Amygdala (tissue), 56 donors: ENCODE results near the gene AFAP1.
A peak's percentile ranks its signal among the peaks of the same experiment; 100 is the strongest.

Source experiments
- DNase-seq, 56 donors: peaks; one replicate each; lab custom pipeline; 2025; lab: John Stamatoyannopoulos, UW

Gene AFAP1

GRCh38 chr4:7764466-7764865 is 175.2 kb downstream of the AFAP1 start:
- DNase-seq, result no peak

GRCh38 chr4:7763788-7764187 is 175.9 kb downstream of the AFAP1 start:
- DNase-seq, result no peak

GRCh38 chr4:7763106-7763505 is 176.6 kb downstream of the AFAP1 start:
- DNase-seq, result no peak

- DNase-seq, result no peak
Observed at GRCh38 chr4:7762376-7763030, 177.2 kb downstream of the AFAP1 start.

- peak in 39 of 56 donors; percentile 10 to 81 (median 41) for DNase-seq
Observed at GRCh38 chr4:7761720-7762119, 177.9 kb downstream of the AFAP1 start.

GRCh38 chr4:7761312-7761711 is 178.3 kb downstream of the AFAP1 start:
- no peak for DNase-seq

GRCh38 chr4:7760706-7761105 is 179.0 kb downstream of the AFAP1 start:
- DNase-seq, result no peak

- DNase-seq, result no peak
Observed at GRCh38 chr4:7760228-7760627, 179.4 kb downstream of the AFAP1 start.

GRCh38 chr4:7759635-7760034 is 180.0 kb downstream of the AFAP1 start:
- DNase-seq, result no peak

- no peak for DNase-seq
Observed at GRCh38 chr4:7759216-7759615, 180.4 kb downstream of the AFAP1 start.

- no peak for DNase-seq
Observed at GRCh38 chr4:7758476-7758875, 181.2 kb downstream of the AFAP1 start.

GRCh38 chr4:7757501-7758471 is 181.9 kb downstream of the AFAP1 start:
- no peak for DNase-seq

GRCh38 chr4:7756561-7757355 is 182.9 kb downstream of the AFAP1 start:
- DNase-seq, result no peak

- no peak for DNase-seq
Observed at GRCh38 chr4:7756071-7756470, 183.6 kb downstream of the AFAP1 start.

- no peak for DNase-seq
Observed at GRCh38 chr4:7755561-7755960, 184.1 kb downstream of the AFAP1 start.

- DNase-seq, result no peak
Observed at GRCh38 chr4:7754565-7755262, 184.9 kb downstream of the AFAP1 start.

GRCh38 chr4:7753931-7754465 is 185.7 kb downstream of the AFAP1 start:
- DNase-seq, result no peak

- DNase-seq, result no peak
Observed at GRCh38 chr4:7753271-7753670, 186.4 kb downstream of the AFAP1 start.

GRCh38 chr4:7752649-7753048 is 187.0 kb downstream of the AFAP1 start:
- DNase-seq, result no peak

GRCh38 chr4:7750972-7751371 is 188.7 kb downstream of the AFAP1 start:
- no peak for DNase-seq
